Mesendoderm (in vitro differentiated cells): Measurements from ENCODE around the gene RNF208.

Source experiments
- DNase-seq: peaks from one replicate; pipeline ENCODE4 v3.0.0; 2013
- H2AK5ac ChIP-seq: 2 replicates; pipeline ENCODE4 v1.6.1; 2013; ENCODE audit warnings: low read length, inconsistent platforms
- H2BK120ac ChIP-seq: 2 replicates; pipeline ENCODE4 v1.6.1; 2013; ENCODE audit warnings: low read depth, mild to moderate bottlenecking, low read length, moderate library complexity, mixed read lengths
- H2BK15ac ChIP-seq: replicated peaks from 2 replicates; pipeline ENCODE4 v1.6.1; 2013; ENCODE audit warnings: low read depth, mild to moderate bottlenecking, moderate library complexity
- H2BK5ac ChIP-seq: 2 replicates; pipeline ENCODE4 v1.6.1; 2013; ENCODE audit warnings: low read length, inconsistent platforms
- H3K18ac ChIP-seq: 2 replicates; pipeline ENCODE4 v1.6.1; 2013; ENCODE audit warnings: mild to moderate bottlenecking, low read length, mixed read lengths
- H3K23ac ChIP-seq: one replicate; pipeline ENCODE4 v1.6.1; 2013; ENCODE audit warnings: low read length
- H3K27ac ChIP-seq: 2 replicates; pipeline ENCODE4 v1.5.1; 2013; ENCODE audit warnings: low read depth, mild to moderate bottlenecking, inconsistent platforms, low read length, moderate library complexity
- H3K27me3 ChIP-seq: 2 replicates; pipeline ENCODE4 v1.6.1; 2013; ENCODE audit warnings: low read length, control low read depth, mild to moderate bottlenecking, inconsistent platforms; ENCODE audit not compliant: insufficient read depth, poor library complexity
- H3K36me3 ChIP-seq: 2 replicates; pipeline ENCODE4 v1.6.1; 2013; ENCODE audit warnings: low read length, inconsistent platforms; ENCODE audit not compliant: control insufficient read depth, insufficient read depth
- H3K4ac ChIP-seq: one replicate; pipeline ENCODE4 v1.6.1; 2013; ENCODE audit warnings: low read depth, mild to moderate bottlenecking, low read length, moderate library complexity
- H3K4me1 ChIP-seq: 2 replicates; pipeline ENCODE4 v1.6.1; 2013; ENCODE audit warnings: low read depth, low read length, inconsistent platforms; ENCODE audit not compliant: control insufficient read depth
- H3K4me2 ChIP-seq: 2 replicates; pipeline ENCODE4 v1.6.1; 2013; ENCODE audit warnings: low read length
- H3K4me3 ChIP-seq: 2 replicates; pipeline ENCODE4 v1.5.1; 2013; ENCODE audit warnings: mild to moderate bottlenecking, low read length
- H3K56ac ChIP-seq: one replicate; pipeline ENCODE4 v1.6.1; 2013; ENCODE audit warnings: low read length
- H3K79me1 ChIP-seq: 2 replicates; pipeline ENCODE4 v1.6.1; 2013; ENCODE audit warnings: low read length, inconsistent platforms
- H3K79me2 ChIP-seq: 2 replicates; pipeline ENCODE4 v1.6.1; 2013; ENCODE audit warnings: mild to moderate bottlenecking, low read length; ENCODE audit not compliant: control insufficient read depth, insufficient read depth
- H3K9ac ChIP-seq: 2 replicates; pipeline ENCODE4 v1.6.1; 2013; ENCODE audit warnings: low read length, inconsistent platforms
- H4K5ac ChIP-seq: one replicate; pipeline ENCODE4 v1.6.1; 2013; ENCODE audit warnings: low read length
- H4K8ac ChIP-seq: one replicate; pipeline ENCODE4 v1.6.1; 2013; ENCODE audit warnings: low read depth, mild to moderate bottlenecking, control low read depth, low read length, moderate library complexity
- WGBS: extraction: QIAGEN DNeasy Blood & Tissue Kit; methylation state at CpG from one replicate; pipeline ENCODE4 v1.1.7; 2013; ENCODE audit warnings: low lambda C conversion rate, missing lambda C conversion rate; ENCODE audit not compliant: insufficient coverage; ENCODE audit errors: extremely low coverage; 5-methylcytosine and 5-hydroxymethylcytosine counted together

Gene RNF208

GRCh38 chr9:137234055-137234697 lies 12.1 kb upstream of the RNF208 start:
- peaks cover 6% of the 10 kb centered on the region for H3K79me1 ChIP-seq
- no peak overlapping the region for H2BK5ac ChIP-seq
- no peak overlapping the region for H4K5ac ChIP-seq
- H2AK5ac ChIP-seq = no peak overlapping the region
- peaks cover 2% of the 10 kb centered on the region for H3K4me1 ChIP-seq
- H3K4ac ChIP-seq = no peak overlapping the region
- no peak overlapping the region for H3K4me2 ChIP-seq
- no peak overlapping the region for H2BK15ac ChIP-seq
- H3K27ac ChIP-seq = no peak overlapping the region
- peaks cover 3% of the 10 kb centered on the region for H3K79me2 ChIP-seq
- no peak overlapping the region for H3K9ac ChIP-seq
- H3K23ac ChIP-seq = no peak overlapping the region
- WGBS = no CpG with 5 or more reads among the region's 40 CpGs
- H3K56ac ChIP-seq = no peak overlapping the region
- H4K8ac ChIP-seq = no peak overlapping the region
- H2BK120ac ChIP-seq = no peak overlapping the region
- DNase-seq = no peak
- H3K18ac ChIP-seq = no peak overlapping the region
- no peak overlapping the region for H3K4me3 ChIP-seq
- H3K27me3 ChIP-seq = no peaks in the 10 kb centered on the region
- no peaks in the 10 kb centered on the region for H3K36me3 ChIP-seq

- Histone ChIP-seq H2BK15ac (no peak overlapping the region), H3K79me2 (no peaks in the 10 kb centered on the region), H3K27ac (no peak overlapping the region), H3K56ac (no peak overlapping the region), H4K8ac (no peak overlapping the region), H3K18ac (no peak overlapping the region), H3K4me2 (no peak overlapping the region), H2AK5ac (no peak overlapping the region), H4K5ac (no peak overlapping the region), H3K9ac (no peak overlapping the region), H3K4ac (no peak overlapping the region), H3K4me3 (no peak overlapping the region), H2BK120ac (no peak overlapping the region), H3K23ac (no peak overlapping the region), H3K79me1 (peaks cover 1% of the 10 kb centered on the region), H2BK5ac (no peak overlapping the region), H3K36me3 (no peaks in the 10 kb centered on the region), H3K4me1 (peaks cover 2% of the 10 kb centered on the region), H3K27me3 (no peaks in the 10 kb centered on the region)
- no CpG with 5 or more reads among the region's 40 CpGs for WGBS
- no peak for DNase-seq
Measured at GRCh38 chr9:137233143-137233980, 11.3 kb upstream of the RNF208 start.

- no peak overlapping the region for H3K9ac ChIP-seq
- H4K8ac ChIP-seq = no peak overlapping the region
- no peak overlapping the region for H3K27ac ChIP-seq
- H4K5ac ChIP-seq = no peak overlapping the region
- DNase-seq = no peak
- H3K4me3 ChIP-seq = no peak overlapping the region
- H3K27me3 ChIP-seq = no peaks in the 10 kb centered on the region
- H3K4me1 ChIP-seq = peaks cover 2% of the 10 kb centered on the region
- H3K23ac ChIP-seq = no peak overlapping the region
- H2BK120ac ChIP-seq = no peak overlapping the region
- no peaks in the 10 kb centered on the region for H3K79me1 ChIP-seq
- no peak overlapping the region for H3K56ac ChIP-seq
- no peak overlapping the region for H2AK5ac ChIP-seq
- no CpG with 5 or more reads among the region's 24 CpGs for WGBS
- H3K4ac ChIP-seq = no peak overlapping the region
- no peak overlapping the region for H2BK5ac ChIP-seq
- no peak overlapping the region for H3K4me2 ChIP-seq
- no peak overlapping the region for H2BK15ac ChIP-seq
- H3K36me3 ChIP-seq = no peaks in the 10 kb centered on the region
- no peak overlapping the region for H3K18ac ChIP-seq
- no peaks in the 10 kb centered on the region for H3K79me2 ChIP-seq
Measured at GRCh38 chr9:137232510-137232909, 10.5 kb upstream of the RNF208 start.

- H3K4me1 ChIP-seq = peaks cover 2% of the 10 kb centered on the region
- no peaks in the 10 kb centered on the region for H3K79me2 ChIP-seq
- H2BK120ac ChIP-seq = no peak overlapping the region
- no peak for DNase-seq
- no peak overlapping the region for H4K8ac ChIP-seq
- no peak overlapping the region for H3K4ac ChIP-seq
- no CpG with 5 or more reads among the region's 10 CpGs for WGBS
- H3K4me3 ChIP-seq = no peak overlapping the region
- H3K23ac ChIP-seq = no peak overlapping the region
- no peaks in the 10 kb centered on the region for H3K27me3 ChIP-seq
- no peak overlapping the region for H3K9ac ChIP-seq
- H3K4me2 ChIP-seq = no peak overlapping the region
- H2BK5ac ChIP-seq = no peak overlapping the region
- no peak overlapping the region for H3K18ac ChIP-seq
- H3K27ac ChIP-seq = no peak overlapping the region
- no peaks in the 10 kb centered on the region for H3K79me1 ChIP-seq
- no peak overlapping the region for H2BK15ac ChIP-seq
- H3K56ac ChIP-seq = no peak overlapping the region
- H2AK5ac ChIP-seq = no peak overlapping the region
- H4K5ac ChIP-seq = no peak overlapping the region
- no peaks in the 10 kb centered on the region for H3K36me3 ChIP-seq
Measured at GRCh38 chr9:137232101-137232500, 10.1 kb upstream of the RNF208 start.

GRCh38 chr9:137231372-137232039 lies 9.5 kb upstream of the RNF208 start:
- Histone ChIP-seq H3K79me2 (no peaks in the 10 kb centered on the region), H3K36me3 (no peaks in the 10 kb centered on the region), H3K4me1 (no peaks in the 10 kb centered on the region), H3K79me1 (no peaks in the 10 kb centered on the region), H3K4me3 (no peak overlapping the region), H3K4ac (no peak overlapping the region), H2AK5ac (no peak overlapping the region), H3K27ac (no peak overlapping the region), H2BK120ac (no peak overlapping the region), H3K27me3 (no peaks in the 10 kb centered on the region), H3K18ac (no peak overlapping the region), H4K5ac (no peak overlapping the region), H4K8ac (no peak overlapping the region), H3K23ac (no peak overlapping the region), H3K9ac (no peak overlapping the region), H3K56ac (no peak overlapping the region), H2BK15ac (no peak overlapping the region), H3K4me2 (no peak overlapping the region), H2BK5ac (no peak overlapping the region)
- DNase-seq = no peak
- no CpG with 5 or more reads among the region's 23 CpGs for WGBS
